Natural killer cell treated with Interleukin-12 subunit alpha and Interleukin-12 subunit beta and Interleukin-15 and Interleukin-18, amount 100 ng/mL, for 72 hours (primary cell): ENCODE data around the gene LRRC10B. TPM values are rescaled to one million over a fixed set of nuclear protein-coding genes. Genes with fewer than 3 reads are reported as not detected.

ENCODE experiments used
- ATAC-seq, 2 donors: fragments of 150-1000 bp; cut with Tn5 transposase in 1 of 2; sonication (Bioruptor Pico), chemical (Tn5 transposase) in 1 of 2; 2 replicates each; pipeline ENCODE4 v1.10.0; 2021
- DNase-seq: peaks from one replicate; pipeline ENCODE4 v3.0.0; 2022; ENCODE audit warnings: low spot score
- H3K27ac Mint-ChIP-seq, 2 donors: 1 replicate in 1 of 2; 2 replicates in 1 of 2; pipeline ENCODE4 v1.8.0; 2022; ENCODE audit warnings: mixed read lengths in 2 of 2, mild to moderate bottlenecking in 1 of 2, moderate library complexity in 1 of 2
- H3K27me3 Mint-ChIP-seq, 2 donors: 1 replicate in 1 of 2; 2 replicates in 1 of 2; pipeline ENCODE4 v1.8.0; 2022; ENCODE audit warnings: mixed read lengths in 2 of 2
- H3K36me3 Mint-ChIP-seq: one replicate; pipeline ENCODE4 v1.8.0; 2022; ENCODE audit warnings: mixed read lengths
- H3K4me1 Mint-ChIP-seq, 2 donors: 1 replicate in 1 of 2; 2 replicates in 1 of 2; pipeline ENCODE4 v1.8.0; 2022; ENCODE audit warnings: low read depth in 2 of 2, mixed read lengths in 2 of 2, mild to moderate bottlenecking in 1 of 2
- H3K4me3 Mint-ChIP-seq: one replicate; pipeline ENCODE4 v1.8.0; 2022; ENCODE audit warnings: mixed read lengths
- H3K9me3 Mint-ChIP-seq: 2 replicates; pipeline ENCODE4 v1.8.0; 2022; ENCODE audit warnings: mixed read lengths
- total RNA-seq, 2 donors: library from RNA; stranded (reverse); gene quantifications; one replicate each; pipeline ENCODE4 v1.2.3, GENCODE V29; 2022

LRRC10B gene
- total RNA-seq, 2 donors from 2014 or later, result not detected

DNA sequence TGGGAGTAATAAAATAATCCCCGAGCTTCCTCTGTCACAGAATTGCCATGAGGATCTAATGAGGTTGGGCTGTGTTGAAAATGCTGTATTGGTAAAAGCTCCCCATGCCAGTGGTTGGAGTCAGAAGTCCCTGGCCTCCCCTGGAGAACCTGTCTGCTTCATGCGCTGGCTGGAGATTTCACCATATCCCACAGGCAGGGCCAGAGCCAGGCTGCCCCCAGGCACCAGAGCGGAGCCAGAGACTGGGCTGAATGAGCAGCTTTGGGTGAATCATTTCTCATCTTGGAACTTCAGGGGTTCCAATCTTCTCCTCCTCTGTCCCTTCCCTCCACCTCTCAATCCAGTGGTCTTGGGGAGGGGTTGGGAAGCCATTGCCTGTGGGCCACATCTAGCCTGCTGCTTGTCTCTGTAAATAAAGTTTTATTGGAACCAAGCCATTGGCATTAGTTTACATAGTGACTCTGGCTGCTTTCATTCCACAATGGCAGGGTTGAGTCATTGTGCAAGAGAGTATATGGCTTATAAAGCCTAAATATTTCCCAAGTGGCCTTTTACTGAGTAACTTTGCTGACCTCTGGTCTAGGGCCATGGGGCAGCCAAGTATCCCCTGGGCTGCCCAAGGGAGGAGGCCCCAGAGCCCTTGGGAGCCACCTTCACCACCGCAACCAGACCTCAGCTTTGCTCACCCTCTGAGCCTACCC, 35.2 kb downstream of the LRRC10B start:
- Mint-ChIP-seq H3K4me1 (peaks cover 0 to 3% of the 10 kb centered on the region in 2 donors), H3K9me3 (no peaks in the 10 kb centered on the region), H3K27ac (no peak overlapping the region), H3K4me3 (no peak overlapping the region), H3K36me3 (no peaks in the 10 kb centered on the region), H3K27me3 (peaks cover 23 to 29% of the 10 kb centered on the region in 2 donors)
- no peak for DNase-seq
- ATAC-seq, result no peak

DNA sequence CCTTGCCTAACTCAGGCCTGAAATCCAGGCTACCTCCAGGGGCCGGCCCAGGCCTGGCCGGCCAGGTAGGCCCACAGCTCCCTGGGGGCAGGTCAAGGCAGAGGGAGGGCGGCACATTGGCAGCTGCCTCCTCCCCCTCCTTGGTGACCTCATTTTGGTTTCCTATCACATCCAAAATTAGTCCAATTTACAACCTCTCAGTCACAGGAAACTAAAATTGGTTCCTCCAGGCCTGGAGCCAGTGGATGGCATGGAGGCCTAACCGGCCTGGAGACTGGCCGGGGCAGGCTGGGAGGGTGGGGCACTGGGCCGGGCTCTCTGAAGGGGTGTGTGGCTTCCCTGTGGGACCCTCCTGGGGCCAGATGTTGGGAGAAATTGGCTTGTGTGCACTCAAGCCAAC, 35.9 kb downstream of the LRRC10B start:
- Mint-ChIP-seq H3K9me3 (no peaks in the 10 kb centered on the region), H3K27me3 (peaks cover 19 to 24% of the 10 kb centered on the region in 2 donors), H3K27ac (no peak overlapping the region)

DNA sequence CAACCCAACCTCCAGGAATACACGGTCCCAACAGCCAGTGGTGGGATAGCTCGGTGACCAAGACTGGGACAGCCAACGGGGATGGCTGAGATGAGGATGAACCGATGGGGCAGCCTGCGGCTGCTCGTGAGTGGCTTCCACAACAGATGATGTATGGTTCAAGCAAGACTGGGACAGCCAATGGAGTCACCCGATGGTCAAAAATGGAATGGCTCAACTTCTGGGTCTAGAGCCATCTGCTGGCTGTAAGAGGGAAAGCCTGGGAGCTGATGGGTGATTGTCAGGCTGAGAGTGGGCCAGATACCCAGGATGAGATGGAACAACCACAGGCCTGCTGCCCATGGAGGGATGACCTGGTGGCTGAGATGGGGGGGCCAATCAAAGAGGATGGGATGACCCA, 36.8 kb downstream of the LRRC10B start:
- Mint-ChIP-seq H3K4me1 (peaks cover 0 to 3% of the 10 kb centered on the region in 2 donors), H3K27me3 (peaks cover 14 to 21% of the 10 kb centered on the region in 2 donors), H3K9me3 (no peaks in the 10 kb centered on the region), H3K36me3 (no peaks in the 10 kb centered on the region), H3K4me3 (no peak overlapping the region), H3K27ac (no peak overlapping the region)
- no peak for DNase-seq
- no peak for ATAC-seq

More for the DNA sequence above, 35.9 kb downstream of the LRRC10B start:
- H3K4me3 Mint-ChIP-seq, result no peak overlapping the region
- ATAC-seq (no peak), DNase-seq (no peak)
- no peaks in the 10 kb centered on the region for H3K36me3 Mint-ChIP-seq
- peaks cover 0 to 3% of the 10 kb centered on the region in 2 donors for H3K4me1 Mint-ChIP-seq

- H3K27ac Mint-ChIP-seq, result no peak overlapping the region
- H3K4me3 Mint-ChIP-seq, result no peak overlapping the region
- no peaks in the 10 kb centered on the region for H3K36me3 Mint-ChIP-seq
- H3K4me1 Mint-ChIP-seq, result peaks cover 0 to 3% of the 10 kb centered on the region in 2 donors
- ATAC-seq (no peak), DNase-seq (no peak)
- H3K9me3 Mint-ChIP-seq, result no peaks in the 10 kb centered on the region
- H3K27me3 Mint-ChIP-seq, result peaks cover 14 to 20% of the 10 kb centered on the region in 2 donors
Observed at GRCh38 chr11:61545921-61546320, 37.4 kb downstream of the LRRC10B start.

- H3K27me3 Mint-ChIP-seq, result peaks cover 7 to 15% of the 10 kb centered on the region in 2 donors
- peaks cover 0 to 3% of the 10 kb centered on the region in 2 donors for H3K4me1 Mint-ChIP-seq
Observed at GRCh38 chr11:61546663-61547062, 38.1 kb downstream of the LRRC10B start.

GRCh38 chr11:61547246-61547645, 38.7 kb downstream of the LRRC10B start:
- Mint-ChIP-seq H3K27ac (no peak overlapping the region), H3K4me1 (peaks cover 0 to 3% of the 10 kb centered on the region in 2 donors), H3K9me3 (no peaks in the 10 kb centered on the region), H3K4me3 (no peak overlapping the region), H3K36me3 (no peaks in the 10 kb centered on the region), H3K27me3 (peaks cover 7 to 14% of the 10 kb centered on the region in 2 donors)
- ATAC-seq, result no peak
- DNase-seq, result no peak

More at GRCh38 chr11:61546663-61547062, 38.1 kb downstream of the LRRC10B start:
- H3K27ac Mint-ChIP-seq, result no peak overlapping the region
- H3K9me3 Mint-ChIP-seq, result no peaks in the 10 kb centered on the region
- no peak for DNase-seq
- H3K4me3 Mint-ChIP-seq, result no peak overlapping the region
- ATAC-seq, result no peak
- no peaks in the 10 kb centered on the region for H3K36me3 Mint-ChIP-seq

DNA sequence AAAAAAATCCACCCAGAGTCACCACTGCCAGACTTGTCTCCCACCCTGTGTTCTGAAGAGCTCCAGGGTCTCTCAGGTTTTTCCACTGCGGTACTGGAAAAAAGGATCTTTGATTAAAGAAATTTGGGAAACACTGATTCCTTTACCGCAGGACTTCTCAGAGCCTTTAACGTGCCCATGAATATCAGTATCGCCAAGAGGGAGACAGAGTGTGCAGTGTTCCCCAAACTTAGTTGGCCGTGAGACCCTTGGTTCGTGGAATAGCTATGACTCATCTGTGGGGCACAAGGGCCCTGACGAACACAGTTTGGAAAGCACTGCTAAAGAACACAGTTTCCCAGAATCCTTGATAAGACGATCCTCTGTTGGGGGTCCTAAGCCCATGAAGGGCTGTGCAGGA, 40.6 kb downstream of the LRRC10B start:
- no peak for ATAC-seq
- no peak for DNase-seq
- no peak overlapping the region for H3K27ac Mint-ChIP-seq
- H3K27me3 Mint-ChIP-seq, result peaks cover 18 to 28% of the 10 kb centered on the region in 2 donors
- no peak overlapping the region for H3K4me3 Mint-ChIP-seq
- no peaks in the 10 kb centered on the region for H3K36me3 Mint-ChIP-seq
- H3K4me1 Mint-ChIP-seq, result peaks cover 0 to 3% of the 10 kb centered on the region in 2 donors
- H3K9me3 Mint-ChIP-seq, result no peaks in the 10 kb centered on the region

DNA sequence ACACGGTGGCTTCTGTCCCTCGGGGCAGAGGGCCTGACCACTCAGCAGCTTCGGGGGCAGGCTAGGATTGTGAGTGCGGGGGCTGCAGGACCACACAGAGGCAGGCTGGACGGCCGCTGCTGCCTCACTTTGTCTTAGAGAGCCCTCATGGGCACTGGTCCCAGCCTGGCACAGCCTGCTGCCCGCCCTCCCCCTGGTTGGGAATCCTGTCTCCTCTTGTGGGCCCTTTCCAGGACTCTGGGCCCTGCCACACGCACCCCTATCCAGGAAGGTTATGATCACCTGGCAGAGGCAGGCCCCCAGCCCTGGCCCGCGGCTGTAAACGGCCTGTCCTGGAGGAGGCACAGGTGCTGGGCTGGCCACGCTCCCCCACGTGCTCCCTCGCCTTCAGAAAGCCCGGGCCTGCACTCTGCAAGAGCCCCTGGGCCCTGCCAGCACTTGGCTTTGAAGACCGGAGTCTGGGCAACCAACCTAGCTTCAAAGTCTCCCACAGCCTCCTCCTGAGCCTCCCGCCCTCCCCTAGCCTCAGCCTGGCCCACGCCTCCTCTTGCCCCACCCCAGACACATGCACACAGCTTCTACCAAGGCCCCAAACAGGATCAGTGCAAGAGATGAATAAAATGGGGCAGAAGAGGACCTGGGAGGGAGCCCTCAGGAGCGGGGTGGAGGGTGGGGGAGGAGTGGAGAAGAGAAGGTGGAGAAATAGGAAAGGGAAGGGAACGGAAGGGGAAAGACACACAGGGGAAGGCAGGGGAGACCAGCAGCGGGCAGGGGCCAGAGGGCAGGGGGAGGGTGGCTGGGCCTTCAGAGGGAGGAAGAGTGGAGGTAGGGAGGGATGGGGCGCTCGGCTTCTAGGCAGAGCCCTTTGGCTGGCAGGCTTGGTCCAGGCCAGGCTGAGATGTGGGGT, 41.4 kb downstream of the LRRC10B start:
- no peak overlapping the region for H3K4me3 Mint-ChIP-seq
- H3K9me3 Mint-ChIP-seq, result no peaks in the 10 kb centered on the region
- H3K27me3 Mint-ChIP-seq, result peaks cover 25 to 32% of the 10 kb centered on the region in 2 donors
- DNase-seq (no peak), ATAC-seq (no peak)
- H3K36me3 Mint-ChIP-seq, result no peaks in the 10 kb centered on the region
- peaks cover 0 to 3% of the 10 kb centered on the region in 2 donors for H3K4me1 Mint-ChIP-seq
- H3K27ac Mint-ChIP-seq, result no peak overlapping the region

DNA sequence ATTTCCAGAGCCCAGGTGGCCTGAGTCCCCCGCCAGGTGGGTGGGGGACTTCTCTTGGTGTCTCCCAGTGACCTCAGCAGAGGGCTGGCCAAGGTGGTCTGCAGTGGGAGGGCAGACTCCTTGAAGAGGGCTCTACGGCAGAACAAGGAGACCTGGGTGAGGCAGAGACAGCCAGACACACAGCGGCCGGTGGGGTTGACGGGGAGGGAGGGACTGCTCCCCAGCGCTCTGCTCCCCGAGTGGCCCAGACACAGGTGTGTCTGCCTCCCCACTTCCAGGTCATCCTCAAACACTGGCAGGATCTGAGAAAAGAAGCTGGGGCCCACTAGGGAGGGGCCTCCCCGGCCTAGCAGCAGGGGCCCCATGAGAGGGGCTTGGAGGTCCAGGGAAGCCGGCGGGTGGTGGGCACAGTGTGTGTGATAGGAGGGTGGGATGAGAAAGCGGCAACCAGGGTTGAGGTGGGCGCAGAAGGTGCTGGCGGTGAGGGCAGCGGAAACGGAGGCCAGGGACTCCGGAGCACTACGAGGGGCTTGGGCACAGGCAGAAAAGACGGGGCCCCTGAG, 42.2 kb downstream of the LRRC10B start:
- no peak for DNase-seq
- ATAC-seq, result no peak
- Mint-ChIP-seq H3K27me3 (peaks cover 19 to 25% of the 10 kb centered on the region in 2 donors), H3K27ac (no peak overlapping the region), H3K36me3 (no peaks in the 10 kb centered on the region), H3K4me1 (peaks cover 0 to 3% of the 10 kb centered on the region in 2 donors), H3K4me3 (no peak overlapping the region), H3K9me3 (no peaks in the 10 kb centered on the region)

GRCh38 chr11:61551634-61552033, 43.1 kb downstream of the LRRC10B start:
- no peaks in the 10 kb centered on the region for H3K4me1 Mint-ChIP-seq
- DNase-seq (no peak), ATAC-seq (no peak)
- no peaks in the 10 kb centered on the region for H3K9me3 Mint-ChIP-seq
- no peak overlapping the region for H3K27ac Mint-ChIP-seq
- H3K36me3 Mint-ChIP-seq, result no peaks in the 10 kb centered on the region
- peaks cover 24 to 26% of the 10 kb centered on the region in 2 donors for H3K27me3 Mint-ChIP-seq
- no peak overlapping the region for H3K4me3 Mint-ChIP-seq

- Mint-ChIP-seq H3K36me3 (no peaks in the 10 kb centered on the region), H3K4me3 (no peak overlapping the region), H3K27me3 (peaks cover 29 to 31% of the 10 kb centered on the region in 2 donors), H3K9me3 (no peaks in the 10 kb centered on the region), H3K4me1 (no peaks in the 10 kb centered on the region), H3K27ac (no peak overlapping the region)
- no peak for ATAC-seq
- DNase-seq, result no peak
Observed at GRCh38 chr11:61552108-61552635, 43.6 kb downstream of the LRRC10B start.

DNA sequence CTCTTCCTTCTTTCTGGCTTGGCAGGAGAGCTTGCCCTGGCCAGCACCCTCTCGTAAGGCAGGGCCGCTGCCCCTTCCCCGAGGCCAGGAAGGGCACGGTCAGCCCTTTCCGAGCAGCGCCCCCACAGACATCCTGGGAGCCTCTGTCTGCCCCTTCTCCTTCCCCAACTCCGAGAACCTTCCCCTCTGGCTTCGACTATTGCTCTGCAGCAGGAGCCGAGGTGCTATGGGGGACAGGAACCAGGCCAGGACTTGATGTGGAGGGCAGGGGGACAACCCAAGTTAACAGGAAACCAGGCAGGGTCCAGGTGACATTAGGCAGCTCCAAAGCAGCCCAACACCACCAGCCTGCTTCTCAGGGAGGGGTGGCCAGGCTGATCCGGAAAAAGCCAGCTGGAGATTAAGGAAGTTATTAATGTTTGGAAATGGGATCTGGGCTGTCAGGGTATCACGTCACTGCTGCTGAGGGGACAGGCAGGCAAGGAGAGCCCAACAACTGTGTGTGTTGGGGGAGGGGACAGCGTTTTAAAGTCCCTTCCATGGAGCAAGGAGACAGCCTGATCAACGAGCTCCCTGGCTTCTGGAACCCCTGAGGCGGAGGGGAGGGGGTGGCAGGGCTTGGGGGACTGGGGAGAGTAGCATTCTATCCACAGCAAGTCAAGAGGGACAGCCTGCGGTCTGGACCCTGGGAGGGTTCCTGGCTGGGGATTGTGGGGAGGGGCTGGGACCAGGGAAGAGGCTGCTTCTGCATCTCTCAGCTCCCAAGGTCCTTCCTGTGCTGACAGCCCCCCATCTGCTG, 45.0 kb downstream of the LRRC10B start:
- ATAC-seq, result no peak
- H3K4me3 Mint-ChIP-seq, result no peak overlapping the region
- no peaks in the 10 kb centered on the region for H3K4me1 Mint-ChIP-seq

More for the DNA sequence above, 45.0 kb downstream of the LRRC10B start:
- no peak for DNase-seq
- H3K9me3 Mint-ChIP-seq, result no peaks in the 10 kb centered on the region
- peaks cover 33 to 34% of the 10 kb centered on the region in 2 donors for H3K27me3 Mint-ChIP-seq
- no peaks in the 10 kb centered on the region for H3K36me3 Mint-ChIP-seq
- H3K27ac Mint-ChIP-seq, result no peak overlapping the region
